Neutrophil (primary cell): ENCODE results near the gene OPHN1.

ENCODE experiments used
- H3K27ac ChIP-seq: fragments of 200-600 bp; sonication (generic); 2 replicates; pipeline ENCODE4 v1.5.1; 2016; ENCODE audit warnings: mild to moderate bottlenecking, moderate library complexity
- H3K27me3 ChIP-seq: fragments of 200-600 bp; sonication (generic); 2 replicates; pipeline ENCODE4 v1.6.0; 2016; ENCODE audit warnings: mild to moderate bottlenecking
- H3K36me3 ChIP-seq: fragments of 200-600 bp; sonication (generic); 2 replicates; pipeline ENCODE4 v1.5.1; 2017
- H3K4me1 ChIP-seq, 2 experiments: fragments of 200-600 bp in 1 of 2; sonication (generic) in 1 of 2; 1 replicate in 1 of 2; 2 replicates in 1 of 2; pipeline versions ENCODE4 v1.5.1 to v1.6.1; 2013 to 2016; ENCODE audit warnings: low read depth in 1 of 2, low read length in 1 of 2, mild to moderate bottlenecking in 1 of 2, moderate library complexity in 1 of 2; ENCODE audit not compliant: control insufficient read depth in 1 of 2, insufficient read depth in 1 of 2
- H3K4me3 ChIP-seq, 2 experiments: fragments of 200-600 bp in 1 of 2; sonication (generic) in 1 of 2; 1 replicate in 1 of 2; 2 replicates in 1 of 2; pipeline ENCODE4 v1.5.1; 2013 to 2016; ENCODE audit warnings: low read depth in 1 of 2, low read length in 1 of 2, mild to moderate bottlenecking in 1 of 2, moderate library complexity in 1 of 2
- H3K9me3 ChIP-seq: fragments of 200-600 bp; sonication (generic); 2 replicates; pipeline ENCODE4 v1.5.1; 2016
- CTCF ChIP-seq: fragments of 200-600 bp; sonication (generic); IDR thresholded peaks from 2 replicates; pipeline ENCODE4 v1.5.1; 2016; ENCODE audit warnings: antibody characterized with exemption

Gene OPHN1

DNA sequence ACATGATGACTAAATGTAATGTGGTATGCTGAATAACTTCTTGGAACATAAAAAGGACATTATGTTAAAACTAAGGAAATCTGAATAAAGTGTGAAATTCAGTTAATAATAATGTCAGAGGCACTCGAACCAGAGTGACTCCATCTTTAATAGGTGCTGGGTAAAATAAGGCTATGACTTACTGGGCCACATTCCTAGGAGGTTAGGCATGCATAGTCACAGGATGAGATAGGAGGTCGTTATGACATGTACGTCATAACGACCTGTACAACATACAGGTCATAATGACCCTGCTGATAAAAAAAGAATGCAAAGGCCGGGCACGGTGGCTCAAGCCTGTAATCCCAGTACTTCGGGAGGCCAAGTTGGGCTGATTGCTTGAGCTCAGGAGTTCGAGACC is 28.9 kb upstream of the OPHN1 start:
- H3K27ac ChIP-seq: no peak overlapping the region
- no peaks in the 10 kb centered on the region for H3K27me3 ChIP-seq
- H3K4me1 ChIP-seq: no peaks in the 10 kb centered on the region
- no peaks in the 10 kb centered on the region for H3K36me3 ChIP-seq
- TF ChIP-seq CTCF: no peak
- no peak overlapping the region for H3K4me3 ChIP-seq
- no peaks in the 10 kb centered on the region for H3K9me3 ChIP-seq

- H3K27me3 ChIP-seq: no peaks in the 10 kb centered on the region
These were observed 28.3 kb upstream of the OPHN1 start for GRCh38 chrX:68461576-68461975.

DNA sequence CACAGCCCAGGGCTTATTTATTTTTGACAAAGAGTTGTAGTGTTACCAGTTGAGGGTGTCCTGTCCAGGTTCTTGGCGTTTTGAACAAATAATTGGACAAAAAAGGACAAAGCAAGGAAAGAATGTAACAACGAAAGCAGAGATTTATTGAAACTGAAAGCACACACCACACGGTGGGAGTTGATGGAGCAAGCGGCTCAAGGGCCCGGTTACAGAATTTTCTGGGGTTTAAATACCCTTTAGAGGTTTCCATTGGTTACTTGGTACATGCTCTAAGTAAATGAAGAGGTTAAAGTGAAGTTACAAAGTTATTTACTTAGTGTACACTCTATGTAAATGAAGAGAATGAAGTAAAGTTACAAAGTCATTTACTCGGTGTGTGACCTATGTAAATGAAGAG is 27.8 kb upstream of the OPHN1 start:
- Histone ChIP-seq H3K27ac (no peak overlapping the region), H3K4me3 (no peak overlapping the region), H3K36me3 (no peaks in the 10 kb centered on the region), H3K27me3 (no peaks in the 10 kb centered on the region), H3K4me1 (no peaks in the 10 kb centered on the region), H3K9me3 (no peaks in the 10 kb centered on the region)
- TF ChIP-seq CTCF: no peak

More at GRCh38 chrX:68461576-68461975, 28.3 kb upstream of the OPHN1 start:
- Histone ChIP-seq H3K36me3 (no peaks in the 10 kb centered on the region), H3K4me1 (no peaks in the 10 kb centered on the region), H3K9me3 (no peaks in the 10 kb centered on the region), H3K4me3 (no peak overlapping the region), H3K27ac (no peak overlapping the region)
- TF ChIP-seq CTCF: no peak

DNA sequence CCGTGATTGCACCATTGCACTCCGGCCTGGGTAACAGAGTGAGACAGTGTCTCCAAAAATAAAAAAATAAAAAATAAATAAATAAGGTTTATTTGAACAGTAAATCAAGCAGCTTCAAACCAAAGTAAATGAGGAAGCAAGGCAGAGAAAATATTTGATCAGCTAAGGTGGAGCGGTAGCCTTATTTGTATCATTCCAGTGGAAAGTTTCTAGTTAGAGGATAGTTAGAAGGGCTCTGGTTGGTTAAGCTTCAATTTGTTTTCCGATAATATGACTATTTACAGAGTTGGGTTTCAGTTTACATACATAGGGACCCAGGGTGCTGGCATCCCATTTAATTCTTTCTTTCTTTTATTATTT is 21.8 kb upstream of the OPHN1 start:
- no peak for TF ChIP-seq CTCF
- no peaks in the 10 kb centered on the region for H3K4me1 ChIP-seq

GRCh38 chrX:68454476-68455150 is 21.3 kb upstream of the OPHN1 start:
- Histone ChIP-seq H3K4me3 (no peak overlapping the region), H3K9me3 (no peaks in the 10 kb centered on the region), H3K27ac (no peak overlapping the region), H3K27me3 (no peaks in the 10 kb centered on the region), H3K36me3 (no peaks in the 10 kb centered on the region), H3K4me1 (no peaks in the 10 kb centered on the region)
- TF ChIP-seq CTCF: no peak

More for the DNA sequence above, 21.8 kb upstream of the OPHN1 start:
- H3K36me3 ChIP-seq: no peaks in the 10 kb centered on the region
- no peak overlapping the region for H3K4me3 ChIP-seq
- no peaks in the 10 kb centered on the region for H3K9me3 ChIP-seq
- H3K27ac ChIP-seq: no peak overlapping the region
- H3K27me3 ChIP-seq: no peaks in the 10 kb centered on the region
